ENCODE results near the gene ETS1.

GRCh38 chr11:128559496-128560103 is 27.8 kb downstream of the ETS1 start:
- TF ChIP-seq CTCF (conservative IDR thresholded peaks at IDR 0.05; ENCODE audit: low read depth, low read length) (no peak), EZH2 (IDR thresholded peaks at IDR 0.05; ENCODE audit: borderline replicate concordance, low read depth, low read length, poor library complexity, severe bottlenecking) (no peak)

All from A673 (cell line).